GM10248 (cell line): Measurements from ENCODE around the gene PAFAH1B2.

Experiments used
- CTCF ChIA-PET: fragments of 300-600 bp; sonication (Branson Sonifier 250); formaldehyde crosslinking; extraction: SDS; loops from one replicate; lab custom pipeline; 2021; ENCODE audit warnings: antibody characterized with exemption; lab: Yijun Ruan, JAX
- POLR2A ChIA-PET: fragments of 350-650 bp; sonication (Branson Sonifier 250); formaldehyde crosslinking; extraction: SDS; loops from one replicate; lab custom pipeline; 2020; ENCODE audit warnings: antibody characterized with exemption; lab: Yijun Ruan, JAX
- DNase-seq: peaks from one replicate; pipeline ENCODE4 v3.0.0; 2012; ENCODE audit errors: extremely low spot score
- CTCF ChIP-seq: IDR thresholded peaks from 2 replicates; pipeline ENCODE4 v1.5.1; 2012; ENCODE audit warnings: mild to moderate bottlenecking, low read depth; ENCODE audit errors: extremely low read depth, missing control alignments, control extremely low read depth

The PAFAH1B2 gene

GRCh38 chr11:117157507-117157906, 13.4 kb downstream of the PAFAH1B2 start:
- POLR2A ChIA-PET, result no interaction called here
- no peak for TF ChIP-seq CTCF
- CTCF ChIA-PET, result interaction anchor here (0.8 to 1.6 kb wide), 4 partner anchors 10 to 69 kb away, joined by 3 to 7 read pairs (median 4); partner anchors contain the start of gene PAFAH1B2

GRCh38 chr11:117159892-117160291, 15.8 kb downstream of the PAFAH1B2 start:
- ChIA-PET CTCF (interaction anchor here (1.0 to 3.2 kb wide), 6 partner anchors 10 to 372 kb away, joined by 3 to 21 read pairs (median 5); partner anchors contain the start of genes SIDT2 and ZPR1), POLR2A (no interaction called here)
- TF ChIP-seq CTCF, result no peak
- no peak for DNase-seq

More at GRCh38 chr11:117157507-117157906, 13.4 kb downstream of the PAFAH1B2 start:
- no peak for DNase-seq

GRCh38 chr11:117160826-117161225, 16.7 kb downstream of the PAFAH1B2 start:
- no peak for TF ChIP-seq CTCF
- no peak for DNase-seq
- ChIA-PET POLR2A (interaction anchor here (0.6 kb wide), 2 partner anchors 11 to 890 kb away, joined by 3 to 6 read pairs; no protein-coding TSS in a partner anchor), CTCF (interaction anchor here (1.0 to 3.2 kb wide), 5 partner anchors 11 to 373 kb away, joined by 3 to 21 read pairs (median 7); partner anchors contain the start of genes SIDT2 and ZPR1)

GRCh38 chr11:117166491-117166890, 22.4 kb downstream of the PAFAH1B2 start:
- CTCF ChIA-PET, result interaction anchor here (1.1 to 3.8 kb wide), 5 partner anchors 10 to 27 kb away, joined by 3 to 20 read pairs (median 5); partner anchors contain the start of gene SIDT2
- TF ChIP-seq CTCF, result no peak
- POLR2A ChIA-PET, result no interaction called here
- no peak for DNase-seq

GRCh38 chr11:117169736-117170135, 25.6 kb downstream of the PAFAH1B2 start:
- CTCF ChIA-PET, result interaction anchor here (2.0 to 5.6 kb wide), 2 partner anchors 10 to 13 kb away, joined by 4 to 42 read pairs; partner anchors contain the start of gene SIDT2
- TF ChIP-seq CTCF, result no peak
- POLR2A ChIA-PET, result interaction anchor here (0.6 to 0.7 kb wide), 3 partner anchors 20 to 215 kb away, joined by 3 to 6 read pairs (median 5); no protein-coding TSS in a partner anchor

GRCh38 chr11:117170210-117170609, 26.1 kb downstream of the PAFAH1B2 start:
- DNase-seq, result no peak
- CTCF ChIA-PET, result interaction anchor here (2.0 to 5.6 kb wide), 2 partner anchors 10 to 14 kb away, joined by 4 to 42 read pairs; partner anchors contain the start of gene SIDT2
- POLR2A ChIA-PET, result interaction anchor here (0.6 to 1.3 kb wide), 4 partner anchors 11 to 214 kb away, joined by 3 to 6 read pairs (median 6); no protein-coding TSS in a partner anchor
- no peak for TF ChIP-seq CTCF

More at GRCh38 chr11:117169736-117170135, 25.6 kb downstream of the PAFAH1B2 start:
- no peak for DNase-seq
